Brain microvascular endothelial cell (primary cell): ENCODE data around the gene NUDT10.
"Not testable (repeated sequence)": the region's sequence is repeated elsewhere in the genome, so short reads cannot be mapped to it uniquely, and the experiment has no call there.

Experiments
- DNase-seq: peaks from one replicate; pipeline ENCODE4 v3.0.0-alpha.2; 2020
- H3K27ac ChIP-seq: fragments of 250-450 bp; sonication (Bioruptor Pico); 2 replicates; pipeline ENCODE4 v1.5.1; 2020; ENCODE audit warnings: mild to moderate bottlenecking, moderate library complexity
- H3K27me3 ChIP-seq: fragments of 250-450 bp; sonication (Bioruptor Pico); replicated peaks from 2 replicates; pipeline ENCODE4 v1.5.1; 2020; ENCODE audit warnings: mild to moderate bottlenecking
- H3K36me3 ChIP-seq: fragments of 250-450 bp; sonication (Bioruptor Pico); replicated peaks from 2 replicates; pipeline ENCODE4 v1.5.1; 2020; ENCODE audit warnings: mild to moderate bottlenecking
- H3K4me3 ChIP-seq: 2 replicates; pipeline ENCODE4 v1.5.1; 2011; ENCODE audit warnings: low read depth, mild to moderate bottlenecking, control low read depth, low read length, moderate library complexity
- in situ Hi-C: cut with HindIII; loops from 2 replicates; pipeline ENCODE4 v1.10.0; 2017; ENCODE audit warnings: low sequenced_read_pairs, low pct_ligation_motif_present
- TF ChIP-seq, protein P1 (sequence below): IDR thresholded peaks from 2 replicates; pipeline ENCODE4 v1.5.1; 2011; ENCODE audit warnings: low read depth, mild to moderate bottlenecking, moderate library complexity, low read length, control low read depth, inconsistent platforms; ENCODE audit errors: missing control alignments

Gene NUDT10

DNA sequence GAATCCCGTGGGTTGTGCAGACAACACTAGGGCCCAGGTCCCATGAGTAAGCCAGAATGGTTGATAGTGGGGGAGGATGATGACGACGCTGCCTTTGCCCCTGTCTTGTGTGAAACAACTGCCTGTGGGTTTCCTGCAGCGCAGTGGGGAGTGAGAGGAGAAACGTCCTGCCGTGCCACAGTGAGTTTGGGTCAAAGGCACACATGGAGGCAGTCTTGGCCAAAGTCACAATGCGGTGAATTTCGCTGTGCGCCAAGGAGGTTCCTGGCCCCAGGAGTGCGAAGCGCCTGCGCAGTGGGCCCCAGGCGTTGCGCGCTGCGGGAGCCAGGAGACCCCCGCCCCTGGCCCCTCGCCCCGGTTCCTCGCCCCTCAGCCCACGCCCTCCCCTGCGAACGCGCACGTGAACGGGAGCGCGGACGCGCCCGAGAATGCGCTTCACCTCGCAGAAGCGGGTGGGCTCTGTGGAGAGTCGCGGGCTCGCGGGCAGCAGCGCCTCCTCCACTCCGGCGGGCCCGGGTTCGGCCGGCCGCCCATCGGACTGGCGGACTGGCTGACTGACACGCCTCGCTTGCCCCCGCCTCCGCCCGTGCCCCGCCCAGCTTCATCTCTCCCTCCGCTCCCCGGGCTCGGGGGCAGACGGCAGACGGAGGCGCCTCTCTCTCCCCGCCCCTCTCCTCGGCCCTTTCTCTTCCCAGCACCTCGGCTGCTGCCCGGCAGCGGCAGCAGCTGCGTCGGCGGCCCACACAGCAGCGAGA is at the start of gene NUDT10:
NUDT10 (plus strand) TSS at position 635 of the 755 bp plus-strand sequence. CDS start 144 bp downstream, outside the sequence.
- Histone ChIP-seq H3K27ac (no peak within 1 kb of the TSS), H3K4me3 (peak within 1 kb of the TSS; percentile 47), H3K27me3 (no peaks in the 10 kb centered on the region), H3K36me3 (no peaks in the 10 kb centered on the region)
- DNase-seq, result peak; percentile 14
- TF ChIP-seq, protein P1, sequence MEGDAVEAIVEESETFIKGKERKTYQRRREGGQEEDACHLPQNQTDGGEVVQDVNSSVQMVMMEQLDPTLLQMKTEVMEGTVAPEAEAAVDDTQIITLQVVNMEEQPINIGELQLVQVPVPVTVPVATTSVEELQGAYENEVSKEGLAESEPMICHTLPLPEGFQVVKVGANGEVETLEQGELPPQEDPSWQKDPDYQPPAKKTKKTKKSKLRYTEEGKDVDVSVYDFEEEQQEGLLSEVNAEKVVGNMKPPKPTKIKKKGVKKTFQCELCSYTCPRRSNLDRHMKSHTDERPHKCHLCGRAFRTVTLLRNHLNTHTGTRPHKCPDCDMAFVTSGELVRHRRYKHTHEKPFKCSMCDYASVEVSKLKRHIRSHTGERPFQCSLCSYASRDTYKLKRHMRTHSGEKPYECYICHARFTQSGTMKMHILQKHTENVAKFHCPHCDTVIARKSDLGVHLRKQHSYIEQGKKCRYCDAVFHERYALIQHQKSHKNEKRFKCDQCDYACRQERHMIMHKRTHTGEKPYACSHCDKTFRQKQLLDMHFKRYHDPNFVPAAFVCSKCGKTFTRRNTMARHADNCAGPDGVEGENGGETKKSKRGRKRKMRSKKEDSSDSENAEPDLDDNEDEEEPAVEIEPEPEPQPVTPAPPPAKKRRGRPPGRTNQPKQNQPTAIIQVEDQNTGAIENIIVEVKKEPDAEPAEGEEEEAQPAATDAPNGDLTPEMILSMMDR, result no peak
- in situ Hi-C loops, result no loop called here

DNA sequence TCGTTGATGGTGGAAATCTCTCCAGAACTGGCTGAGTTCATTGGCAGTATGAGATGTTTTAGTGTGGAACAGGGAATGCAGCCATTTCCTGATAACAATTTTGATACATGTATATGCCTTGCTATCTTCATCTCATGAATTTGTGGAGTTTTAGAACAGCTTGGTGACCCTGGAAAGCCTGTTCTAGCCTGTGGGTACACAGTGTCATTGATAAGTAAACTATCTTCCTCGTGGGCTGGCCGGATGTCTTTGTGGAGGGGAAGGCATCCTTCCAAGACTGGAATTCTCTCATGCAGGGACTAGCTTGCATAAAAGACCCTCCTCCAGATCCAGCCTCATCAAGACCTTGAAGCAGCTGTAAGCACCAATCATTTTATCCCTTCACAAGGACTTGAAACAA is 40.2 kb upstream of the NUDT10 start:
- Histone ChIP-seq H3K27me3 (no peaks in the 10 kb centered on the region), H3K27ac (no peak overlapping the region), H3K36me3 (no peaks in the 10 kb centered on the region), H3K4me3 (no peak overlapping the region)
- no peak for DNase-seq
- TF ChIP-seq, protein P1, result no peak
- in situ Hi-C loops, result no loop called here

DNA sequence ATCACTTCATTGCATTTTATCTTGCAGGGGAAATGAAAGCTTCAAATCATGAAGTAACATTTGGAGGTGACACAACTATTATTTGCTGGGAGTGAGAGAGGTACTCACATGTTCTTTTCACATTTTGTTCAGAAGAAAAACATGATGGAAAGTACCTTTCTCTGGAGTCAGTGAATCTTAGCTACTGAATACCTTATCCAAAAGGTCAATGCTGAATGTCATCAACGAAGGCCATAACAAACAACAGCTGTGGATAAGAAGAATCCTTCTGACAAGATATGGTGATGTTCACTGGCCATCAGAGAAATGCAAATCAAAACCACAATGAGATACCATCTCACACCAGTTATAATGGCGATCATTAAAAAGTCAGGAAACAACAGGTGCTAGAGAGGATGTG is 36.5 kb upstream of the NUDT10 start:
- Histone ChIP-seq H3K4me3 (no peak overlapping the region), H3K27ac (no peak overlapping the region)
- in situ Hi-C loops, result no loop called here

GRCh38 chrX:51316271-51316670 is 16.4 kb upstream of the NUDT10 start:
- TF ChIP-seq, protein P1, result no peak
- H3K27ac ChIP-seq, result no peak overlapping the region
- DNase-seq, result no peak
- H3K27me3 ChIP-seq, result no peaks in the 10 kb centered on the region
- in situ Hi-C loops, result no loop called here
- H3K36me3 ChIP-seq, result no peaks in the 10 kb centered on the region
- no peak overlapping the region for H3K4me3 ChIP-seq

More for the DNA sequence above, 36.5 kb upstream of the NUDT10 start:
- no peaks in the 10 kb centered on the region for H3K36me3 ChIP-seq
- H3K27me3 ChIP-seq, result no peaks in the 10 kb centered on the region
- no peak for DNase-seq
- TF ChIP-seq, protein P1, result no peak

DNA sequence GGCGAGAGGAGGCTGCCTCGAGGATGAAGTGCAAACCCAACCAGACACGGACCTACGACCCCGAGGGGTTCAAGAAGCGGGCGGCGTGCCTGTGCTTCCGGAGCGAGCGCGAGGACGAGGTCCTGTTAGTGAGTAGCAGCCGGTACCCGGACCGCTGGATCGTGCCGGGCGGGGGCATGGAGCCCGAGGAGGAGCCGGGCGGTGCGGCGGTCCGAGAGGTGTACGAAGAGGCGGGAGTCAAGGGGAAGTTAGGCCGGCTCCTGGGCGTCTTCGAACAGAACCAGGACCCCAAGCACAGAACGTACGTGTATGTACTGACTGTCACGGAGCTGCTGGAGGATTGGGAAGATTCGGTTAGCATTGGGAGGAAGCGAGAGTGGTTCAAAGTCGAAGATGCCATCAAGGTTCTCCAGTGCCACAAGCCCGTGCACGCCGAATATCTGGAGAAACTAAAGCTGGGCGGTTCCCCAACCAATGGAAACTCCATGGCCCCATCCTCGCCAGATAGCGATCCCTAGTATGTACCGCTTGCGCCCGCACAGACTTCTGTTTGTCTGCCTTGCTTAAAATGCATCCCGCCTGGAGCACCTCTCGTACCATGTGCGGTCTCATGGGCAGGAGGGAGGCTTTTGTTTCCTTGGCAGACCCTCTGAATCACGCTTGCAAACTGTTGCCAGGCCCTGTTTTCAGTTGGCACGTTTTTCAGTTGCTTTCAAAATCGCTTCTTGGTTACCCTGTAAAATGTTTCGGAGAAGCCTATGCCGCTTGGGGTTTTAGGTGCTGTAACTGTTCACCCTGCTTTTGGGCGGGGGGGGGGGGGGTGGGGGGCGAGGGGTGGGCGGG is 542 bp downstream of the NUDT10 start:
- H3K27ac ChIP-seq, H3K36me3 ChIP-seq, DNase-seq, in situ Hi-C loops, H3K27me3 ChIP-seq: not testable (repeated sequence)
- H3K4me3 ChIP-seq, result peak overlapping the region; percentile 47

DNA sequence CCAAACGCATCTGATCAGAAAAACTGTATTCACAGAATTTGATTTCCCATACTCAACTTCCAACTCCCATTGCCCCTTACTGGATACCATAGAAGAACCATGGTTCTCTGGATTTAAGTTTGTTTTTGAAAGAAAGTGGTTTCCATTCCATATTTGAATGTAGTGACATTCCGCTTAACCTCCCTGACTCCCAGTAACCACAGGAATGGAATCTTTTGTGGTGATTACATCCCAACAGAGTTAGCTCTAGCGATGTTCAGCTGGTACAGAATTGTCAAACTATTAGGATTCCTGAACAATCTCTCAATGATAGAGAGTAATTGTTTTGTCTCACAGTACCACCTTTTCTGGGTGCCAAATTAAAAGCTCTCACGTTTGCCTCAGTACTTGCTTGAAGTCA is 1.7 kb downstream of the NUDT10 start:
- H3K27me3 ChIP-seq, result no peaks in the 10 kb centered on the region
- H3K27ac ChIP-seq, result no peak overlapping the region
- no peak for DNase-seq
- TF ChIP-seq, protein P1, result no peak
- in situ Hi-C loops, result no loop called here
- no peak overlapping the region for H3K4me3 ChIP-seq
- H3K36me3 ChIP-seq, result no peaks in the 10 kb centered on the region
